OCI-LY7 (cell line): ENCODE measurements around the gene LEO1.

ENCODE experiments used
- CTCF ChIP-seq: fragments of 200-600 bp; sonication (generic); conservative IDR thresholded peaks from 2 replicates; pipeline ENCODE4 v1.5.1; 2014; ENCODE audit warnings: mild to moderate bottlenecking, antibody characterized with exemption, low read length, moderate library complexity, mixed read lengths
- EZH2phosphoT487 ChIP-seq: fragments of 200-600 bp; sonication (generic); IDR thresholded peaks from 2 replicates; pipeline ENCODE4 v1.6.1; 2018; ENCODE audit warnings: low read depth, borderline replicate concordance, mild to moderate bottlenecking, mixed run types, antibody characterized with exemption, low read length, moderate library complexity, mixed read lengths

GRCh38 chr15:51952805-51953204 is 18.8 kb downstream of the LEO1 start:
- no peak for TF ChIP-seq CTCF
- no peak for TF ChIP-seq EZH2phosphoT487
